Ovary (tissue), 9 donors: ENCODE results near the gene ETV5. TPM values are rescaled to one million over a fixed set of nuclear protein-coding genes. Genes with fewer than 3 reads are reported as not detected.

Source experiments
- DNase-seq, 5 donors: peaks; one replicate each; pipeline ENCODE4 v3.0.0-alpha.2; 2019 to 2020
- H3K27ac ChIP-seq, 2 donors: fragments of 200-600 bp; one replicate each; pipeline versions ENCODE4 v1.5.1 to v1.8.0; 2019 to 2022
- H3K27me3 ChIP-seq: fragments of 200-600 bp; one replicate; pipeline ENCODE4 v1.8.0; 2022
- H3K36me3 ChIP-seq: fragments of 200-600 bp; sonication (generic); one replicate; pipeline ENCODE4 v1.5.1; 2019
- H3K4me1 ChIP-seq: one replicate; pipeline ENCODE4 v1.8.1; 2013; ENCODE audit warnings: mild to moderate bottlenecking, moderate library complexity; ENCODE audit not compliant: insufficient read depth
- H3K4me3 ChIP-seq: fragments of 200-600 bp; sonication (generic); one replicate; pipeline ENCODE4 v1.5.1; 2017
- H3K9me3 ChIP-seq, 2 donors: fragments of 200-600 bp in 1 of 2; sonication (generic) in 1 of 2; one replicate each; pipeline versions ENCODE4 v1.5.1 to v1.8.1; 2013 to 2019; ENCODE audit warnings: mild to moderate bottlenecking in 1 of 2, moderate library complexity in 1 of 2
- EP300 ChIP-seq: sonication (generic); formaldehyde crosslinking; IDR thresholded peaks from one replicate; pipeline ENCODE4 v1.6.1; 2017; ENCODE audit warnings: antibody characterized with exemption
- POLR2A ChIP-seq: fragments of 450-650 bp; IDR thresholded peaks from one replicate; pipeline ENCODE4 v1.6.1; 2017; ENCODE audit warnings: antibody characterized with exemption, mild to moderate bottlenecking, moderate library complexity
- WGBS, 3 donors: extraction: QIAGEN DNeasy Blood & Tissue Kit in 1 of 3; methylation state at CpG; one replicate each; pipeline versions ENCODE4 v1.1.5 to v1.1.7; 2013 to 2017; 5-methylcytosine and 5-hydroxymethylcytosine counted together
- intact Hi-C, 4 donors: fragments of 100-400 bp; cut with DNase I; formaldehyde crosslinking; loops; one replicate each; pipeline versions ENCODE4 v1.11.0 to v1.15.1; 2022 to 2023
- polyA plus RNA-seq, 2 donors: library from polyadenylated mRNA; stranded (reverse); fragments of 200-250 nt in 1 of 2; fragments of 350-450 nt in 1 of 2; fragmentation: Illumina TruSeq in 1 of 2; extraction: RNeasy Lipid Tissue Mini Kit (QIAGEN cat#74804) in 1 of 2; gene quantifications; one replicate each; pipeline ENCODE4 v1.2.3, GENCODE V29; 2013 to 2014
- small RNA-seq: library from RNA; depleted of rRNA; stranded (forward); fragments of <200 nt; gene quantifications from one replicate; pipeline ENCODE3, GENCODE V24; 2016
- total RNA-seq, 7 donors: library from RNA; depleted of rRNA in 2 of 7; stranded (reverse); fragments of >200 nt in 2 of 7; fragmentation: NEBNext Ultra II Directional in 3 of 7; extraction: Animal tissue kit (Norgen Biotek cat#: 25700) in 3 of 7; gene quantifications; one replicate each; pipeline versions ENCODE4 v1.1.0 to v1.2.4, GENCODE V29; 2016 to 2023
- TF ChIP-seq, protein P1 (sequence below), 3 donors: fragments of 450-650 bp in 2 of 3; fragments of 200-600 bp in 1 of 3; IDR thresholded peaks; one replicate each; pipeline versions ENCODE4 v1.5.1 to v1.8.0; 2016 to 2022; ENCODE audit warnings: antibody characterized with exemption in 3 of 3, mild to moderate bottlenecking in 1 of 3
- donor health status: DM: no; HTN: no; CAD: no; lungs with moderate emphysema.
- donor health status: DM: no; HTN: no; CAD: no.
- donor health status: Bipolar disorder and iron deficiency.
- donor health status: DM: yes; HTN: yes; CAD: no.
- donor health status: DM: no; HTN: no; CAD: no.
- donor health status: DM: yes; HTN: yes; CAD: no.

ETV5 gene
- total and polyA plus RNA-seq, 9 donors = 1.8 to 20.4 (median 6.6) TPM

DNA sequence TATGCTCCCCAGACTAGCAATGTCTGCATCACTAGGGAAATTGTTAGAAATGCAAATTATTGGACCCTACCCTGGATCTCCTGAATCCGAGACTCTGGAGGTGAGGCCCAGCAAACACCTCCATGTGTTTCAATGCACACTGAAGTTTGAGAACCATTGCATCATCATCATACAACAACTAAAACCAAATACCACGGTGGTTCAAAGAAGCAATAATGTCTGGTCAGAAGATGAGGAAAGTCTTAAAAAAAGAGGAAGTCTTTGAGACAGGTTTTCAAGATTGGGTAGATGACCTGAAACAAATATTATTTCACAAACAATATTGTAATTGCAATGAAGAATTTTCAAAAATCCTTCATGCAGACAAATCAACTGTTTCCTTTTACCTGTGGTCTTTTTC, 110.8 kb downstream of the ETV5 start:
- Histone ChIP-seq H3K27me3 (no peaks in the 10 kb centered on the region), H3K9me3 (no peaks in the 10 kb centered on the region), H3K36me3 (no peaks in the 10 kb centered on the region), H3K4me1 (no peaks in the 10 kb centered on the region), H3K27ac (no peak overlapping the region), H3K4me3 (no peak overlapping the region)
- intact Hi-C loops = no loop called here
- TF ChIP-seq POLR2A (no peak), EP300 (no peak)
- TF ChIP-seq, protein P1, sequence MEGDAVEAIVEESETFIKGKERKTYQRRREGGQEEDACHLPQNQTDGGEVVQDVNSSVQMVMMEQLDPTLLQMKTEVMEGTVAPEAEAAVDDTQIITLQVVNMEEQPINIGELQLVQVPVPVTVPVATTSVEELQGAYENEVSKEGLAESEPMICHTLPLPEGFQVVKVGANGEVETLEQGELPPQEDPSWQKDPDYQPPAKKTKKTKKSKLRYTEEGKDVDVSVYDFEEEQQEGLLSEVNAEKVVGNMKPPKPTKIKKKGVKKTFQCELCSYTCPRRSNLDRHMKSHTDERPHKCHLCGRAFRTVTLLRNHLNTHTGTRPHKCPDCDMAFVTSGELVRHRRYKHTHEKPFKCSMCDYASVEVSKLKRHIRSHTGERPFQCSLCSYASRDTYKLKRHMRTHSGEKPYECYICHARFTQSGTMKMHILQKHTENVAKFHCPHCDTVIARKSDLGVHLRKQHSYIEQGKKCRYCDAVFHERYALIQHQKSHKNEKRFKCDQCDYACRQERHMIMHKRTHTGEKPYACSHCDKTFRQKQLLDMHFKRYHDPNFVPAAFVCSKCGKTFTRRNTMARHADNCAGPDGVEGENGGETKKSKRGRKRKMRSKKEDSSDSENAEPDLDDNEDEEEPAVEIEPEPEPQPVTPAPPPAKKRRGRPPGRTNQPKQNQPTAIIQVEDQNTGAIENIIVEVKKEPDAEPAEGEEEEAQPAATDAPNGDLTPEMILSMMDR (IDR thresholded peaks at IDR 0.05) = no peak
- DNase-seq = no peak
- 76 to 90% (median 82%) methylated on average over 2 of the region's 2 CpGs for whole genome bisulfite sequencing, 3 donors

DNA sequence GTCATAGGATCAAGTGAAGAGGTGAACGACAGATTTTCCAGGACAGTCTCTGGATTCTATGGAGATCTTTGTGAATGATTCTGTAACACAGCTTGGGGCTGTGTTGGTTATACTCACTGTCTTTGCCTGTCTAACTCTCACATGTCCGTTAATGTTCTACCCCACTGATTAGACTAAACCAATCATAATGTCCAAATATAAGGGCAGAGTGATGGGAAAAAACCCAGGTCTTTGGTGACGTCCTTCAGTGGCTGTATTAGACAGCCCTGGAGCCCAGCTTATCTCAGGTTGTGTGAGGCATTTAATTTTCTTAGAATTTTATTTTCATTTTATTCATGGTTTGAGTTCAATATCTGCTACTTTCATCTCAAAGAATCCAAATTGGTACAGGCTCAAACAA, 111.8 kb downstream of the ETV5 start:
- intact Hi-C loops = no loop called here
- no peak for DNase-seq
- no peaks in the 10 kb centered on the region for H3K4me1 ChIP-seq
- 83 to 89% (median 86%) methylated on average over 3 of the region's 3 CpGs for WGBS, 3 donors
- H3K4me3 ChIP-seq = no peak overlapping the region
- no peak overlapping the region for H3K27ac ChIP-seq
- H3K27me3 ChIP-seq = no peaks in the 10 kb centered on the region
- TF ChIP-seq, protein P1 (IDR thresholded peaks at IDR 0.05) = no peak
- no peak for TF ChIP-seq EP300
- no peak for TF ChIP-seq POLR2A
- H3K36me3 ChIP-seq = no peaks in the 10 kb centered on the region
- no peaks in the 10 kb centered on the region for H3K9me3 ChIP-seq

Small RNA genes lying within 50 kb of the gene (small RNA-seq; reads per million reads assigned to genes)
- gene RF00017 = not detected

Other genes starting within 250 kb of the ETV5 start
- 100 to 1,000 TPM; 108 to 158 (median 119) TPM for gene TRA2B, start 171.1 kb downstream of the ETV5 start, total RNA-seq
- gene TRA2B, start 171.1 kb downstream of the ETV5 start, polyA plus RNA-seq = 100 to 1,000 TPM in 1 of 2 donors, 10 to 100 TPM in 1; 83.0 to 132 TPM